ENCODE data around the gene EWSR1.

EWSR1 gene

GRCh38 chr22:29257751-29258181 lies 10.3 kb upstream of the EWSR1 start:
- H3K4me3 ChIP-seq (ENCODE audit: low read length), result no peak overlapping the region
- H3F3A ChIP-seq (ENCODE audit: control insufficient read depth, insufficient read depth), result no peaks in the 10 kb centered on the region
- no peaks in the 10 kb centered on the region for H3K4me1 ChIP-seq (ENCODE audit: control insufficient read depth, low read length)
- no peaks in the 10 kb centered on the region for H4K20me1 ChIP-seq (ENCODE audit: control insufficient read depth, insufficient read depth, low read depth, low read length)
- no peaks in the 10 kb centered on the region for H3K9me3 ChIP-seq (ENCODE audit: control insufficient read depth, insufficient read depth, low read length)
- H3K4me2 ChIP-seq (ENCODE audit: low read length), result no peak overlapping the region
- no peaks in the 10 kb centered on the region for H3K79me2 ChIP-seq (ENCODE audit: control insufficient read depth, low read length)
- H3K36me3 ChIP-seq (ENCODE audit: control insufficient read depth, low read length), result no peaks in the 10 kb centered on the region
- TF ChIP-seq EZH2phosphoT487 (IDR thresholded peaks at IDR 0.05; ENCODE audit: borderline replicate concordance, low read length) (no peak), CTCF (IDR thresholded peaks at IDR 0.05; ENCODE audit: low read depth, low read length, poor library complexity, severe bottlenecking) (no peak)
- H3K9me2 ChIP-seq (replicated peaks; ENCODE audit: control insufficient read depth, low read length), result no peaks in the 10 kb centered on the region
- H3K27ac ChIP-seq (ENCODE audit: low read depth, low read length), result no peak overlapping the region
- no peaks in the 10 kb centered on the region for H3K27me3 ChIP-seq (ENCODE audit: control insufficient read depth, low read length)

- Histone ChIP-seq H3K27me3 (ENCODE audit: control insufficient read depth, low read length) (no peaks in the 10 kb centered on the region), H4K20me1 (ENCODE audit: control insufficient read depth, insufficient read depth, low read depth, low read length) (no peaks in the 10 kb centered on the region), H3K4me1 (ENCODE audit: control insufficient read depth, low read length) (no peaks in the 10 kb centered on the region), H3F3A (ENCODE audit: control insufficient read depth, insufficient read depth) (no peaks in the 10 kb centered on the region), H3K79me2 (ENCODE audit: control insufficient read depth, low read length) (no peaks in the 10 kb centered on the region), H3K9me3 (ENCODE audit: control insufficient read depth, insufficient read depth, low read length) (no peaks in the 10 kb centered on the region), H3K4me3 (ENCODE audit: low read length) (no peak overlapping the region), H3K4me2 (ENCODE audit: low read length) (no peak overlapping the region), H3K36me3 (ENCODE audit: control insufficient read depth, low read length) (peaks cover 2% of the 10 kb centered on the region; the same call in 1 of the 2 replicates), H3K27ac (ENCODE audit: low read depth, low read length) (no peak overlapping the region), H3K9me2 (replicated peaks; ENCODE audit: control insufficient read depth, low read length) (no peaks in the 10 kb centered on the region)
- no peak for TF ChIP-seq EZH2phosphoT487 (IDR thresholded peaks at IDR 0.05; ENCODE audit: borderline replicate concordance, low read length)
- TF ChIP-seq CTCF (IDR thresholded peaks at IDR 0.05; ENCODE audit: low read depth, low read length, poor library complexity, severe bottlenecking), result no peak
These were observed 9.4 kb upstream of the EWSR1 start for GRCh38 chr22:29258407-29259252.

GRCh38 chr22:29259253-29259899 lies 8.7 kb upstream of the EWSR1 start:
- Histone ChIP-seq H3F3A (ENCODE audit: control insufficient read depth, insufficient read depth) (no peaks in the 10 kb centered on the region), H3K4me2 (ENCODE audit: low read length) (no peak overlapping the region), H3K36me3 (ENCODE audit: control insufficient read depth, low read length) (peaks cover 9% of the 10 kb centered on the region), H3K79me2 (ENCODE audit: control insufficient read depth, low read length) (no peaks in the 10 kb centered on the region), H3K9me3 (ENCODE audit: control insufficient read depth, insufficient read depth, low read length) (no peaks in the 10 kb centered on the region), H3K9me2 (replicated peaks; ENCODE audit: control insufficient read depth, low read length) (no peaks in the 10 kb centered on the region), H3K27me3 (ENCODE audit: control insufficient read depth, low read length) (no peaks in the 10 kb centered on the region), H4K20me1 (ENCODE audit: control insufficient read depth, insufficient read depth, low read depth, low read length) (no peaks in the 10 kb centered on the region), H3K4me1 (ENCODE audit: control insufficient read depth, low read length) (no peaks in the 10 kb centered on the region), H3K27ac (ENCODE audit: low read depth, low read length) (no peak overlapping the region), H3K4me3 (ENCODE audit: low read length) (no peak overlapping the region)
- no peak for TF ChIP-seq CTCF (IDR thresholded peaks at IDR 0.05; ENCODE audit: low read depth, low read length, poor library complexity, severe bottlenecking)
- no peak for TF ChIP-seq EZH2phosphoT487 (IDR thresholded peaks at IDR 0.05; ENCODE audit: borderline replicate concordance, low read length)
